Islet of Langerhans (tissue), 1 donor: ENCODE measurements around the gene UBN1.
"Not testable (repeated sequence)": the region's sequence is repeated elsewhere in the genome, so short reads cannot be mapped to it uniquely, and the experiment has no call there.

ENCODE experiments used
- FAIRE-seq: peaks from one replicate; lab custom pipeline; 2011; peaks lifted over from hg19 to GRCh38; lab: Jason Lieb, UNC

The UBN1 gene

GRCh38 chr16:4888428-4889135 is 41.3 kb downstream of the UBN1 start:
- FAIRE-seq = no peak

DNA sequence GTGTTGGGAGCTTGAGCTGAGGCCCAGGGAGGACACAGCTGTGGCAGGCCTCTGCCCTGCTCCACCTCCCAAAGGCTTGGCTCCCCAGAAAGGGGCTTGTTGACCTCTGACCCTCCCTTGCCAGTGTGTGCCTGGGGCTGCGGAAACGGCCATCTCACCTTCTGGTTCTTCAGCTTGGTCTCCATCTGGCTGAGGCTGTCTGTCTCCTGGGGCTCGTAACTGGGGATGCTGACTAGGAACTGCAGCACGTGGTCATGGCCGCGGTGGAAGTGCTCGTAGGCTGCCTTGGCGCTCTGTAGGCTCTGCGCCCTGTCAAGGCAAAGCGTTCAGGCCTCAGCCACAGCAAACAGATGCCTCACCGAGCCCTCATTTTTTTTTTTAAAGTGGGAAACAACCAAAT is 42.7 kb downstream of the UBN1 start:
- FAIRE-seq = no peak

- FAIRE-seq = no peak
Observed at GRCh38 chr16:4890686-4891085, 43.4 kb downstream of the UBN1 start.

- no peak for FAIRE-seq
Observed at GRCh38 chr16:4891097-4891885, 44.0 kb downstream of the UBN1 start.

GRCh38 chr16:4891886-4892216 is 44.6 kb downstream of the UBN1 start:
- FAIRE-seq = no peak

DNA sequence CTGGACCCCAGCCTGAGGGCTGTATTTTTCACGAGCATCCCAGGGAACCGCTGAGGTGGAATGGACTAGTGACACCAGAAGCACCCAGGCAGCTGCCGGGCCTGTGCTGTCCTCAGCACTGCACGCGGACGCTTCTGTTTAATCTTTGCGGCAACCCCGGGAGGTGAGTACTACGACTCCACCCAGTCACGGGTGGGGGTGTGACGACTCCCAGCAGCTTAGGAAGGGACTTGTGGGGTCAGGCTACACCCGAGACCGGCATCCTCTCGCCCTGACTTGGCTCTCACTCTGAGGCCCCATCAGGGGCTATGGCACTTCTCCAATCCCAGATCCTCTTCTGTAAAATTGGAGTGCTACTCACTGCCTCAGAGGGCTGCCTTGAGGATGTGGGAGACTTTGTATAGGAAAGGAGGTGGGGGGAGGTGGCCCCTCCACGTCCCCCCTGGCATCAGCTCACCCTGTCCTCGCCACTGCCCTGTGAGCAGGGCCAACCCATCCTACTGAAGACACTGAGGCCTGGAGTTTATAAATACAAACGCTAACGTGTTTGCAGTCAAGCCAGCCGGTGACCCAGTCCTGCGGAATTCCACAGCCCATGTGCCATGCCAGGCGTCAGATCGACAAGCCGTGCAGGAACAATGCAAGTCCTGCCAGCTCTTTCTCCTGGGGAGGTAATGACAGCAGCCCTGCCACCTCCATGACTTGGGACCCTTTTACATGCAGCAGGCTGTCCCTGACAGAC is 45.3 kb downstream of the UBN1 start:
- no peak for FAIRE-seq

GRCh38 chr16:4893103-4893862 is 46.0 kb downstream of the UBN1 start:
- no peak for FAIRE-seq

DNA sequence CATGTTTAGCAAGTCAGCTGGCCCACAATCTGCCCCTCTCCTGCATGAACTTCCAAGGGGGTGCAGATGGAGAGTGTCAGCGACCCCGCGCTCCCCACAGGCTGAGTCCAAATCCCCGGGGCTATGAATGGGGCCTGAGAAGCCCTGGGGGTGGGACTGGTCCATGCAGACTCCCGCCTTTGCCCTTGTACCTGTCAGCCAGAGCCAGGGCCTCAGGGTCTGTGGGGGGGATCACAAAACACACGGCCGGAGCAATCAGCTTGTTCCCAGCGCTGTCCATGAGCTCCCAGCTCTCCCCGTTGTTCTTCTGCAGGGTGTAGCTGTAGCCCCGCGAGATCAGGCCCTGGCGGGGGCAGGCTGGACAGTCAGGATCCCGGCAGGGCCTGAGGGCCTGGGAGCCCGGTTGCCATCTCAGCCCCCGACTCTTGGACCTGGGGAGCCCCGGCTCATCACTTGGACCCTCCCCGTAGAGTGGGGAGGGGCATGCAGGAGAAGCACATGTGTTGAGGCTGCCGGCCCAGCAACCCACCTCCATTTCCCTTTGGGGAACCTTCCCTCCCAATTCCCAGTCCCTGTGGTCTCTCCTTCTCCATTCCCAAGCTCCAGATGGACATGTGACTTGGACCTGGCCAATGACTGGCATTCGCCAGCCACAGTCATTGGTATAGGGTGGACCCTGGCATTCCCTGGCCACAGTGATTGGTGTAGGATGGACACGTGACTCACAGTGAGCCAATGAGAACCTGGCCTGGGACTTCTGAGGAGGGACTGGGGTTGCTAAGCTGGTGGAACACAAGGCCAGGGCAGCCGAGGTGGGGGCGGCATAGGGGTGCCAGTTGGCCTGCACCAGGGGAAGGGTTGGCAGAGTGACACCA is 47.2 kb downstream of the UBN1 start:
- FAIRE-seq = no peak

DNA sequence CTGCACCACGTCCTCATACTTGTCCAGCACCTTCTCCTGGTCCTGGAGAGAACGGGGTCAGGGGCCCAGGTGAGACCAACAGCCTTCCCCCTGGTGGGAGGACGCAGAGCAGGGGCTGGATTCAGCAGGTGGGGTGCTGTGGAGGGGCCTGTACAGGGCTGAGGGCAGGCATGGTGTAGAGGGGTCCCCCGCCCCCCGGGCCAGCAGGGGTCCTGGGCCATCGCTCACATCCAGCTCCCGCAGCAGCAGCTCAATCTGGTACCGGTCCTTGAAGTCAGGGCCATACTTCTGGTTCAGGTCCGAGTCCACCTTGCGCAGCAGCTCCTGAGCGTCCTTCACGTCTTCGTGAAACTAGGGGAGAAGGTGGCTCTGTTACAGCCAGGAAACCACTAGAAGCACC is 48.1 kb downstream of the UBN1 start:
- FAIRE-seq = no peak

DNA sequence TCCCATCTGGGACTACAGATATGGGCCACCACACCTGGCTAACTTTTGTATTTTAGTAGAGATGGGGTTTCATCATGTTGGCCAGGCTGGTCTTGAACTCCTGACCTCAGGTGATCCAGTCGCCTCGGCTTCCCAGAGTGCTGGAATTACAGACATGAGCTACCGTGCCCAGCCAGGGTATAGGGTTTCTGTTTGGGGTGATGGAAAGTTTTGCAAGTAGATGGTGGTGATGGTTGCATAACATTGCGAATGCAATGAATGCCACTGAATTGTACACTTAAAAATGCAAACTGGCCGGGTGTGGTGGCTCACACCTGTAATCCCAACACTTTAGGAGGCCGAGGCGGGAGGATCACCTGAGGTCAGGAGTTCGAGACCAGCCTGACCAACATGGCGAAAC is 49.5 kb downstream of the UBN1 start:
- not testable (repeated sequence) for FAIRE-seq

- FAIRE-seq = no peak
Observed at GRCh38 chr16:4897328-4897727, 50.0 kb downstream of the UBN1 start.

- FAIRE-seq = no peak
Observed at GRCh38 chr16:4898811-4899473, 51.7 kb downstream of the UBN1 start.

GRCh38 chr16:4899474-4899846 is 52.2 kb downstream of the UBN1 start:
- FAIRE-seq = no peak

DNA sequence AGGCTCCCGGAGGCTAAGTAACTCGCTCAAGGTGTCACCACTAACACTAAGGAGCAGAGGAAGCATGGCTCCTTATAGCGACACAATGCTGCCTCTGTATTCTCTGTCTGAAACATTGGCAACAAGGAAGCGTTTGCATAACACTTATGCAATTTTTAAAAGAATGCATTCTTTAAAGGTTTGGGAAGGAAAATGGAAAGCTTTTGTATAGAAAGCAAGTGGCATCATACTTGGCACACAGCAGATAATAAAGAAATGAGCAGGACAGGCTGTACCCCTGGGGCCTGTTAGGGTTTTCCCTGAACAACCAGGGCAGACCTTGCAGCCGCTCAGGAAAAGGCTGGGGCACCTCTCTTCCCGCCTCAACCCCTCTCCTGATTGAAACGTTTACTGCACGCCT is 52.8 kb downstream of the UBN1 start:
- no peak for FAIRE-seq

- no peak for FAIRE-seq
Observed at GRCh38 chr16:4900750-4901149, 53.5 kb downstream of the UBN1 start.

- no peak for FAIRE-seq
Observed at GRCh38 chr16:4902038-4902437, 54.8 kb downstream of the UBN1 start.

DNA sequence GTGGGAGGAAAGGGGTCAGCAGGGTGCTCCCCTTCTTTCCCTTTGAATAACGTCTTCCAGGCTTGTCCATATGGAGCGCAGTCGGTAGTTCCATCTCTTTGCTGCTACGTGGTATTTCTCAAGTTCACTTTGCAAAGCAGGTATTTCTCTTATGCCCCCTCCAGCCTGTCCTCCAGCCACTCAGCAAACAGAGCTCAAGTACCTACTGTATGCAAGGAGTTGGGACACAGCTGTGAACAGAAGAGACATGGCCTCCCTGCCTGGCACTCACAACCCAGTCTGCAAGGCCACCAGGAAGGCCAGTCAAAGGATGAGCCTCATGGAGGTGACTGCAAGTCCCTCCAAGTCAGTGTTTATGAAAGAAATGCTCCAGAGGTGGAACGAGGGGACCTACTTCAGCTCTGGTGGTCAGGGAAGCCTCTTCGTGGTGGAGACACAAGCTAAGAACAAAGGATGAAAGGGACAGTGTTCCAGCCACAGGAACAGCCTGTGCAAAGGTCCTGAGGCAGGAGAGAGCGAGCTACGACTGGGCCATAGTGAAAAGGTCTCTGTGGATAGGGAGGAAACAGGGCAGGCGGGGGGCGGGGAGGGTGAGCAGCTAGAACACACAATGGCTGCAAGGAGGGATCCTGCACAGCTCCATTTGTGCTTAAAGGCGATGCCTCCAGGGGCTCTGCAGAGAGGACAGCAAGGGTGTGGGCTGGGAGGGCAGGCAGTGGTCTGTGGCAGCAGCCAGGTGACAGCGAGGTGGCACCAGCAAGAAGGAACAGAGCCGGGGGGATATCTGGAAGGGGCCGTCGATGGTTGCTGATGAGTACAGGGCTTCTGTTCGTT is 57.0 kb downstream of the UBN1 start:
- FAIRE-seq = no peak

DNA sequence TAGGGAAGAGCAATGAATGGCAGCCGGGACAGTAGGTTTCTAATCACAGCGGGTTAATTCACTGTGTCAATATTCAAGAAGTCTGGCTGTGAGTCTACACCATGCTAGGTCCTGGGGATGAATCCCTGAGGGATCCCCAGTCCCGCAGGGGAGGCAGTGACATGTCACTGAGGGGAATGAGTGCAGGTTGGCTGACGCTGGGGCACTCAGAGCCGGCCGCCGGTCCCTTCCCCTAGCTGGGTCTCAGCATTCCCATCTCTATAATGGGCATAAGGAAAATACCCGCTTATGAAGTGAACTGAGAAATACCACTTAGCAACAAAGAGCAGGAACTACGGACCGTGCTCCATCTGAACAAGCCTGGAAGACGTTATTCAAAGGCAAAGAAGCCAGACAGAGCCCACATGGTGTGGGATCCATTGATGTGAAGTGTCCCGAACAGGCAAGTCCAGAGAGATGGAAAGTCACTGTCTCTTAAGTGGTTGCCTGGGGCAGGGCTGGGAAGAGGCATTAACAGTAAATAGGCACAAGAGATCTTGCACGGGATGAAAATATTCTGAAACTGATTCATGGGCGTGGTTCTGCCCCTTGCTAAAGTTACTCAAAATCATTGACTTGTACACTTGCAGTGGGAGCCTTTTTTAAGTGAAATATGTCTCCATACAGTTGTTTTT is 57.8 kb downstream of the UBN1 start:
- no peak for FAIRE-seq

DNA sequence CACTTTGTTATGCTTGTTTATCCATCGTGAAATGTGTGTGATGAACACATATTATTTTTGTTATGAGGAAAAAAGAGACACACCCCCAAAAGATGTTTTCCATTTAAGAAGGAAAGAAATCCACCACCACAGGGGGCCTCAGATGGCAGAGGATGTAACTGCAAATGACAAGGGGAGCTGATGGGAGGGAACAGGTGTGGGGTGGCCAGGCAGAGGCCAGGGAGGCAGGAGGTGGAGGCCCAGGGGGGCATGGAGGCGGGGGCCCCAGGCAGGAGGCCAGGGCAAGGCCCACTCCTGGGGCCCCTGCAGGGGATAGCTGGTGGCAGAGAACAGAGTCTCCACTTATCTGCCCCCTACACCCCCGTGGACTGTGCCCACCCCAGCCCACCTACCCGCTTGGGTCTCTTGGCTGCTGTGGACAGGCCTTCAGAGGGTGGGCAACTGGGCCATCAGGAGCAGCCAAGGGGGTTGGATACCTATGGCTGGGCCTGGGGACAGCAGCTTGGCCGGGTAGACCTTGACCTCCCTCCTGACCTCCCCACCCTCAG is 61.6 kb downstream of the UBN1 start:
- FAIRE-seq = no peak
